ENCODE data around the gene PDGFC. TPM values are rescaled to one million over a fixed set of nuclear protein-coding genes. Genes with fewer than 3 reads are reported as not detected.
"Not testable (repeated sequence)": the region's sequence is repeated elsewhere in the genome, so short reads cannot be mapped to it uniquely, and the experiment has no call there.

The PDGFC gene
- total RNA-seq, 1 donor: 16.4 TPM

DNA sequence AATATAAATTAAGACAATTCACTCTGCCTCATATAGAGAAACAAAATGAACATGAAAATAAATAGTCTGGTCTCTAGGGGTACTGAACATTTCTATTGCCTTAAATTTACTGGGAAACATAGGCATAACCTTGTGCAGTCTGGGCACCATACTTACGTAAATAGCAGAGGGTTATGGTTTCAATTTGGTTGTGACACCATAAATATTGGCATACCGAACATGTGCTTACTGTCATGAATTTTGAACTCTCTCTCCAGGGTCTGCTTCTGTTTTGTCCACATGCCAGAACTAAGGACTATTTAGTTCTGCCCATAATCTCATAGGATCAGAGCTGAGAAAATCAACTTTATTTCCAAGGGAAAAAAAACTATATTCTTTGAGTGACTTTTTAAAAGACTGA is 17.6 kb downstream of the PDGFC start:
- DNase-seq (ENCODE audit: low read depth in 2 of 3, low spot score in 2 of 3): no peak

- DNase-seq (ENCODE audit: low read depth in 2 of 3, low spot score in 2 of 3): no peak
Observed at GRCh38 chr4:156953001-156953400, 18.6 kb downstream of the PDGFC start.

DNA sequence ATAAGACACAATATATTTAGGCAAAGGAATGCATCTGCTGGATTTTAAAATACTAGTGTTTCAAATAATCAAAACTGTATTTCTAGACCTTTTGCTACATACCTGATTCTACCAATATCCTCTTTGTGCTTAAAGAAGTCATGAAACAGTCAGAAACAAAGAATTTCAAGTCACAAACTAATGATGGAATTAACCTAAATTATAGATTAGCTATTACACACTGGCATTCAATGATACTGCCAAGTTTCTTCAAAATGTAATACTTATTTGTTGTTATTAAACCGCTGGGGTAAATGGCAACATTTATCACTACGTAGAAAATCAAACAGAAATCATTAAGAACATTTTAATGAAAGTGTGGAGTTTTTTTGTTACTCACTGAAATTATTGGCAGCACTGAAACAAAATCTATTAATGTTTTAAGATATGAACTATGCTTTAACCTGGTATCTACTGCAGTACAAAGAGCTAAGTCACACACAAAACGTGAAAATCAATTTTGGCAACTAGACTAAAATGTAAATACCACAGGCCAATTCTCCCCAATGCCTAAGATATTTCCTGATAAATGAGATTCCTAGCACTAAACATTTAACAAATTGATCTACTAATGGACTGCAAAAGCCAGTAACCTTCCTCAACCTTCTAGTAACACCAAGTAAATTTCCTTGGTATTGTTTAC is 19.4 kb downstream of the PDGFC start:
- no peak for DNase-seq (ENCODE audit: low read depth in 2 of 3, low spot score in 2 of 3)

GRCh38 chr4:156950948-156951347 is 20.7 kb downstream of the PDGFC start:
- no peak for DNase-seq (ENCODE audit: low read depth in 2 of 3, low spot score in 2 of 3)

GRCh38 chr4:156950090-156950489 is 21.5 kb downstream of the PDGFC start:
- DNase-seq (ENCODE audit: low read depth in 2 of 3, low spot score in 2 of 3): no peak

DNA sequence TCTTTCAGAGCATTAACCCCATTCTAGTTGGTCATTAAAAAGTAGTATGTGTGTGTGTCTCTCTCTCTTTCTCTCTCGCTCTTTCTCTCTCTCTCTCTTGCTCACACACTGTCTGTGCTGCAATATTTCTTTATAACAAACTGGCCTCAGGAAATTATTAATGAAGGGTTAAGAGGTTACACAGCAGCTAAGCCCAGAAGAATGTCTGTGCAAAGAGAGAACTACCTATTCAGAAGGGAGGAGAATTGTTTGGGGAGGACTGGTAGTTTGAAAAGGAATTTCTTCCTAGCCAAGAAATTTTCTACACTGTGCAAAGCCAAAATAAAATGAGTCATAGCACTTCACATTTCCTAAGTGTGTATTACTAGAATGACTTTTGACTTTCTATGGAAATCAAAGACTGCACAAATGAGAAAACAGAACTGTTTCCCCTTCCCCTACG is 22.2 kb downstream of the PDGFC start:
- DNase-seq (ENCODE audit: low read depth in 2 of 3, low spot score in 2 of 3): no peak

- DNase-seq (ENCODE audit: low read depth in 2 of 3, low spot score in 2 of 3): no peak
Observed at GRCh38 chr4:156948738-156949137, 22.9 kb downstream of the PDGFC start.

- DNase-seq (ENCODE audit: low read depth in 2 of 3, low spot score in 2 of 3): no peak
Observed at GRCh38 chr4:156948133-156948532, 23.5 kb downstream of the PDGFC start.

- DNase-seq (ENCODE audit: low read depth in 2 of 3, low spot score in 2 of 3): no peak
Observed at GRCh38 chr4:156946516-156947424, 24.8 kb downstream of the PDGFC start.

- DNase-seq (ENCODE audit: low read depth in 2 of 3, low spot score in 2 of 3): no peak
Observed at GRCh38 chr4:156945532-156945931, 26.1 kb downstream of the PDGFC start.

DNA sequence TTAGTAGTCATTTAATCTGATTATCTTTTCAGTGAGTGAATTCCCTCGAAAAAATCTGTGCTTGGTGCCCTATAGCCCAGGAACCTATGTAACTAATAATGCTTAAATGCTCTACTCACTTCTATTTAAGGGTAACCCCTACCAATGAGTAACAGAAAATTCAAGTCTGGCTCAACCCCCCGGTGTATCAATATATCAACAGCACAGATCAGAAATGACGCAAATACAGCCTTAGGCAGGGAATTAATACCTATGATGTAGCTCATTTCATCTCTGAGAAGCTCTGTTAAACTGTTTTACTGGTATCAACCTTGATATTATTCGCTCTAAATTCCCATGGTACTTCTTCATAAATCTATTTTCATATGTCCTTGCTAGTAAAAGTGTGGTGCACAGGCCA is 28.6 kb downstream of the PDGFC start:
- no peak for DNase-seq (ENCODE audit: low read depth in 2 of 3, low spot score in 2 of 3)

DNA sequence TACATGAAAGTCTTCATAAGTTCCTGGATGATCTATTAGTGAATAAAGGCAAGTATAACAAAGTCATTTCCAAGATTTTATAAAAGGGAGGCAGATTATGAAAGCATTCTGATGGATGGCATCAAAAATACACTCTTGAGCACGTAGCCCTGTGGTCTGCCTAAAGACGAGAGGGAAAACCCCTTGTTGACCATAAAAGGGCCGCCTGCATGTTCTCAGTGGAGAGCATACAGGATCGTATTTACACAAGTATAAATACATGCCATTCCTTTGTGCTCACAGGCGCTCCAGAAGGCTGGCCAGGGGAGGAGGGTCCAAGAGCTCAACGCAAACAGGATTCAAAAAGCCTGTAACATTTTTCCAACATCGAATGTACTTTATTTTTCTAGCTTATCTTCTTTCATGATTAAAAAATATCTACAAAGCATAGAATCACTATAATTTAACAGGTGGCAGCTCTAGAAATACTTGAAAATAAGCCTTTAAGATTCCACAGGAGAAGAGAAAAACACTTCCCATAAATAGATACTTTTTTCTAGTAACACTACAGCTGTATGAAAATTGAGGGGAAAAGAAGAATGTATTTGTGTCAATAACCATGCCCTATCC is 29.6 kb downstream of the PDGFC start:
- no peak for DNase-seq (ENCODE audit: low read depth in 2 of 3, low spot score in 2 of 3)

DNA sequence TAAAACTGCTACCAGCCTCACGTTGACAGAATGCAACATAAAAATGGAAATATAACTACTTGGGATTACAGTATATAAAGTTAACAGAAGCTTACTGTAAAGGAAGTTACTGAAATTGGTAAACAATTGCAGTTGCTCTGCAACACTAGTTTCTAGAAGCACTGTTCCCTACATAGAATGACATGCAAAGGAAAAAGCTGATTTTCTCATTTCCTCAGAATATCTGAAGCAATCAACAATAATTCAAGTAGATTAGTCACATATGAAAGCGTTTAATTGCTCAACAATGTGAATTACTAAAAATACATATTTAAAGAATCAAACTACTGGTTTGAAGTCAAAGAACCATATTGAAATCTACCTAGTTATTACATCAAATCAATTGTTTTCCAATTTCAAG is 31.8 kb downstream of the PDGFC start:
- DNase-seq (ENCODE audit: low read depth in 2 of 3, low spot score in 2 of 3): no peak

DNA sequence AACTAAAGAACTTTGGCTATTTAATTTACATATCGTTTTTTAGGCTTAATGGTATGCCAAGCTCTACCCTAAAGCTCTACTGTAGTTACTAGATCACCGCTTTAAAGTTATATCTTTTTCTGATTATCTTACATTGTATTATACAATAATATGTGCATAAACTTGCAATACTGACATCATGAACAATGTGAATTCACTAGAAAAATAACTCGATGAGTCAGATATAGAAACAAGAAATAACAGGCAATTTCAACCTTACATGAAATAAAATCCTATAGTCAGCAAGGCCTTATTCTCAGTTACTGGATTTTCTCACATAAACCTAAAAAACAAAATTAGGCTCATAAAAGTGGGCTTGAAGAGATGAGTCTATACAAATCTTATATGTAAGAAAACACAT is 32.5 kb downstream of the PDGFC start:
- DNase-seq (ENCODE audit: low read depth in 2 of 3, low spot score in 2 of 3): no peak

- DNase-seq (ENCODE audit: low read depth in 2 of 3, low spot score in 2 of 3): no peak
Observed at GRCh38 chr4:156934259-156934635, 37.4 kb downstream of the PDGFC start.

DNA sequence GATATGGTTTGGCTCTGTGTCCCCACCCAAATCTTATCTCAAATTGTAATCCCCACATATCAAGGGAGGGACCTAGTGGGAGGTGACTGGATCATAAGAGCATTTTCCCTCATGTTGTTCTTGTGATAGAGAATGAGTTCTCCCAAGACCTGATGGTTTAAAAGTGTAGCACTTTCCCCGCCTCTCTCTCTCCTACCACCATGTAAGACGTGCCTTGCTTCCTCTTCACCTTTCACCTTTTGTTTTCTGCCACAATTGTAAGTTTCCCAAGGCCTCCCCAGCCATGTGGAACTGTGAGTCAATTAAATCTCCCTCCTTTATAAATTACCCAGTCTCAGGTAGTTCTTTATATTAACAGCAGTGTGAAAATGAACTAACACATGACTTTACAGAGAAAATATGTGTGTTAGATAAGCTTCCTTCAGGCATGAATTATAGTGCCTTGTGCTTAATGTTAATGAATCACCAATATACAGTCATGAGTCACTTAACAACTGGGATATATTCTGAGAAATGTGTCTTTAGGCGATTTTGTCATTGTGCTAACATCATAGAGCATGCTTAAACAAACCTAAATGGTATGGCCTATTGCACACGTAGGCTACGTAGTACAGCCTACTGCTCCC is 37.9 kb downstream of the PDGFC start:
- no peak for DNase-seq (ENCODE audit: low read depth in 2 of 3, low spot score in 2 of 3)

DNA sequence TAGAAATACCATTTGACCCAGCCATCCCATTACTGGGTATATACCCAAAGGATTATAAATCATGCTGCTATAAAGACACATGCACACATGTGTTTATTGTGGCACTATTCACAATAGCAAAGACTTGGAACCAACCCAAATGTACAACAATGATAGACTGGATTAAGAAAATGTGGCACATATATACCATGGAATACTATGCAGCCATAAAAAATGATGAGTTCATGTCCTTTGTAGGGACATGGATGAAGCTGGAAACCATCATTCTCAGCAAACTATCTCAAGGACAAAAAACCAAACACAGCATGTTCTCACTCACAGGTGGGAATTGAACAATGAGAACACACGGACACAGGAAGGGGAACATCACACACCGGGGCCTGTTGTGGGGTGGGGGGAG is 39.2 kb downstream of the PDGFC start:
- DNase-seq (ENCODE audit: low read depth in 2 of 3, low spot score in 2 of 3): not testable (repeated sequence)

DNA sequence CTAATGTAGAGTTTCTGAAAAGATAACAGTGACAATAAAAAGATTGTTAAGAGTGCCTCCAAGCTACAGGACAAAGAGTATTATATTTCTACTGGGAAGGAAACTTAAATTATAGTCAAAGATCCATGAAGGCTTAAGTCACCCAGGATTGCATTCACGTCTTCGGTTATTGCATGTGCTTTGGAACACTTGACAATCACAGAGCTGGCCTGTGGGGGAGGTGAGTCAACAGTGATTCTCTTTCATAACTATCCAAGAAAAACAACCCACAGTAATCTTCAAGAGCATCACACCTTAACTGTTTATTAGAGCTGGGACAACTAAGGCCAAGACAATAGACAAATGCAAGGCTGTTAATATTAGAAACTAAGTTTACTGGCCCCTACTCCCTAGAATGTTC is 40.3 kb downstream of the PDGFC start:
- no peak for DNase-seq (ENCODE audit: low read depth in 2 of 3, low spot score in 2 of 3)

- DNase-seq (ENCODE audit: low read depth in 2 of 3, low spot score in 2 of 3): peak in 1 of 3 donors; percentile 40
Observed at GRCh38 chr4:156929386-156930105, 42.1 kb downstream of the PDGFC start.

- DNase-seq (ENCODE audit: low read depth in 2 of 3, low spot score in 2 of 3): no peak
Observed at GRCh38 chr4:156924774-156925315, 46.8 kb downstream of the PDGFC start.
